ENCODE data around the gene CXCR5. TPM values are rescaled to one million over a fixed set of nuclear protein-coding genes. Genes with fewer than 3 reads are reported as not detected.

The CXCR5 gene
- total RNA-seq, 1 donor from 2014 or later: not detected

DNA sequence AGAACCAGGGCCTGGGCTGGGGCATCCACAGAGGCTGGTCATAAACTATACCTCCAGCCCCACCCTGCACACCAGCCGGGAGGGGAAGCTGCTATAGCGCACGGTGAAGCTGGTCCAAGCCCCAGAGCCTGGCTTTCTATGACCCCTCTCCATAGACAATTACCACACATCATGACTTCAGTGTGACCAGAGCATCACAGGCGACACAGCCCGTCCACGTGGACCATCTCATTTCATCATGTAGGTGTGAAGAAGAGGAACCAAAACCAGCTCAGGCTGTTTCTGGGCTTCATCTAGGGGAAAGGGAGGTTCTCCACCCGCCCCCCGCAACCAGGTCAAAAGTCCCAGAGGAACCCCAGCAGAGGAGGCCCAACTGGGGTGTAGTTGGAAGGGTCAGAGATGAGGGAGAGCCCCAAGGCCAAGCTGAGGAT is 3.0 kb downstream of the CXCR5 start:
- no peak for DNase-seq
- Mint-ChIP-seq H3K4me3 (ENCODE audit: unreplicated experiment) (no peak overlapping the region), H3K27ac (ENCODE audit: unreplicated experiment) (no peak overlapping the region), H3K36me3 (ENCODE audit: unreplicated experiment) (no peaks in the 10 kb centered on the region), H3K9me3 (ENCODE audit: unreplicated experiment) (peaks cover 2% of the 10 kb centered on the region), H3K4me1 (ENCODE audit: low read depth, unreplicated experiment) (peaks cover 5% of the 10 kb centered on the region), H3K27me3 (ENCODE audit: unreplicated experiment) (peaks cover 1% of the 10 kb centered on the region)
- TF ChIP-seq, protein P1, sequence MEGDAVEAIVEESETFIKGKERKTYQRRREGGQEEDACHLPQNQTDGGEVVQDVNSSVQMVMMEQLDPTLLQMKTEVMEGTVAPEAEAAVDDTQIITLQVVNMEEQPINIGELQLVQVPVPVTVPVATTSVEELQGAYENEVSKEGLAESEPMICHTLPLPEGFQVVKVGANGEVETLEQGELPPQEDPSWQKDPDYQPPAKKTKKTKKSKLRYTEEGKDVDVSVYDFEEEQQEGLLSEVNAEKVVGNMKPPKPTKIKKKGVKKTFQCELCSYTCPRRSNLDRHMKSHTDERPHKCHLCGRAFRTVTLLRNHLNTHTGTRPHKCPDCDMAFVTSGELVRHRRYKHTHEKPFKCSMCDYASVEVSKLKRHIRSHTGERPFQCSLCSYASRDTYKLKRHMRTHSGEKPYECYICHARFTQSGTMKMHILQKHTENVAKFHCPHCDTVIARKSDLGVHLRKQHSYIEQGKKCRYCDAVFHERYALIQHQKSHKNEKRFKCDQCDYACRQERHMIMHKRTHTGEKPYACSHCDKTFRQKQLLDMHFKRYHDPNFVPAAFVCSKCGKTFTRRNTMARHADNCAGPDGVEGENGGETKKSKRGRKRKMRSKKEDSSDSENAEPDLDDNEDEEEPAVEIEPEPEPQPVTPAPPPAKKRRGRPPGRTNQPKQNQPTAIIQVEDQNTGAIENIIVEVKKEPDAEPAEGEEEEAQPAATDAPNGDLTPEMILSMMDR (IDR thresholded peaks at IDR 0.05; ENCODE audit: partially characterized antibody, unreplicated experiment): no peak

DNA sequence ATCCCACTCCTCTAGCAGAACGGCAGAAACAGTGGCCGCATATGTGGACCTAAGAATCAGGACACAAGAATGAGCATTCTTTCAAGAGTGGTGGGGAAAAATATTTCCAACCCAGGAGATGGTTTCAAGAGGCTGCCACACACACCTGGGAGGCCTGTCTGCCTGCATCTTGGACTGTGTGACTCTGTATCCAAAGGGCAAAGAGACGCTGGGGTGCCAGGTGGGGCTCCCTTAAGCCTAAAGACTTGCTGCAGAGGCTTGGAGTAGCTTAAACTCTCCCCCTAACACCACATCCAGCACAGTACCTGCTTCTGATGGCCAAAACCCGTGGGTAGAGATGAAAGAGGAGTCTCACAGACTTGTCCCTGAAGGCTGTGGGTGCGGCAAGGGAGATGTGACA is 3.5 kb downstream of the CXCR5 start:
- TF ChIP-seq, protein P1 (IDR thresholded peaks at IDR 0.05; ENCODE audit: partially characterized antibody, unreplicated experiment): no peak
- Mint-ChIP-seq H3K4me1 (ENCODE audit: low read depth, unreplicated experiment) (peaks cover 5% of the 10 kb centered on the region), H3K4me3 (ENCODE audit: unreplicated experiment) (no peak overlapping the region), H3K27ac (ENCODE audit: unreplicated experiment) (no peak overlapping the region), H3K27me3 (ENCODE audit: unreplicated experiment) (peaks cover 1% of the 10 kb centered on the region), H3K36me3 (ENCODE audit: unreplicated experiment) (no peaks in the 10 kb centered on the region), H3K9me3 (ENCODE audit: unreplicated experiment) (peaks cover 2% of the 10 kb centered on the region)
- DNase-seq: no peak

DNA sequence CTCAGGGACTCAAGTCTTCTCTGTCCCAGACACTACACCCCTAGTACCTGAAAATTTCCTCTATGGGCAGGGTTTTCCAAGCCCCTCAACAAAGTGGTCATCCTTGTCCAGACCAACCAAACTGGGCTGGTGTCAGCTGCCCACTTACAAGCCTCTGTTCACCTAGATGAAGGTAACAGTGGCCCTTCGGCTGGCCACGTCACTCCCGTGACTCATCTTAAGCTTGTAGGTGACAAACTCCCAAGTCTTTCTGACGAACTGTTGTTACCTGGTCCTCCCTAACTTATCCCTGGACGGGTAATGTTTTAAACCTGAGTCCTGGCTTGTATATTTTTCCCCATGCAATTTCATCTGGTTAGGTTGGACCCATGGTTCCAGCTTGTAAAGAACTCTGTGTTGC is 4.7 kb downstream of the CXCR5 start:
- Mint-ChIP-seq H3K27ac (ENCODE audit: unreplicated experiment) (no peak overlapping the region), H3K4me3 (ENCODE audit: unreplicated experiment) (no peak overlapping the region), H3K4me1 (ENCODE audit: low read depth, unreplicated experiment) (peaks cover 5% of the 10 kb centered on the region), H3K9me3 (ENCODE audit: unreplicated experiment) (peaks cover 2% of the 10 kb centered on the region), H3K36me3 (ENCODE audit: unreplicated experiment) (no peaks in the 10 kb centered on the region), H3K27me3 (ENCODE audit: unreplicated experiment) (peaks cover 1% of the 10 kb centered on the region)
- TF ChIP-seq, protein P1 (IDR thresholded peaks at IDR 0.05; ENCODE audit: partially characterized antibody, unreplicated experiment): no peak
- DNase-seq: no peak

DNA sequence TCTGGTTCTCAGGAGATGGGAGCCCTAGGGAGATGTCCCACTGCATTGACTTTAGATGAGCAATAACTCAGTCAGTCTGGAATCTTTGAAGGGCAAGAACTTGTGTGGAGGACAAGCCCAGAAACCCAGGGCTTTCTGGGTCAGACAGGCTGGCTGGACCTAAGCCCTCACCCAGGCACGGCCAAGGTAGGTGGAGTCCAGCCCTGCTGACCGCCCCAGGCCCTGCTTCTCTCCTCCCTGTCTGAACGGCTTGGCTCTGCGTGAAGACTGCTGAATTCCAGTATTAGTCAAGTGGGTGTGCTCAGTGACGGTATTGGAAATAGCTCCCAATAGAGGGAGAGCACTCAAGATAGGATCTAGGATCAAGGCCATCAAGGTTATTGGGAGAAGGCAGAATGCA is 6.1 kb downstream of the CXCR5 start:
- Mint-ChIP-seq H3K27ac (ENCODE audit: unreplicated experiment) (no peak overlapping the region), H3K36me3 (ENCODE audit: unreplicated experiment) (no peaks in the 10 kb centered on the region), H3K27me3 (ENCODE audit: unreplicated experiment) (peaks cover 1% of the 10 kb centered on the region), H3K9me3 (ENCODE audit: unreplicated experiment) (peaks cover 2% of the 10 kb centered on the region), H3K4me3 (ENCODE audit: unreplicated experiment) (no peak overlapping the region), H3K4me1 (ENCODE audit: low read depth, unreplicated experiment) (peaks cover 5% of the 10 kb centered on the region)
- TF ChIP-seq, protein P1 (IDR thresholded peaks at IDR 0.05; ENCODE audit: partially characterized antibody, unreplicated experiment): no peak
- no peak for DNase-seq

DNA sequence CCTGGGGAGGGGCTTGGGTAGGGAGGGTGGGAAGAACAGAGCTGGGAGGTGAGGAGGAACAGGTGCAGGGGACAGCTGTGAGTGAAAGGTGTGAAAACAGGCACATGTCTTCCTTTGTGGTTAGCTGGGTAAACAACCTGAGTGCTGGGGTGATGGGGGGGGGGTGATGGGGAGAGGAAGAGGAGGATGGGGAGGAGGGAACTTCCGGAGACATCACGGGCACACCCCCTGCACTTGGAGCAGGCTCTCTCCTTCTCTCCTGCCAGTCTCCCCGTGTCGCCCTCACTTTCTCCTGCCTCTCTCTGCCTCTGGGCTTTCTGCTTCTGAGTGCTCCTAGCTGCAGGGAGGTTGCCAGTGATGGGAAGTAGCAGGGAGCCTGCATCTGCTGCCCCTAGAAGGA is 8.8 kb downstream of the CXCR5 start:
- Mint-ChIP-seq H3K4me1 (ENCODE audit: low read depth, unreplicated experiment) (peaks cover 3% of the 10 kb centered on the region), H3K36me3 (ENCODE audit: unreplicated experiment) (no peaks in the 10 kb centered on the region), H3K4me3 (ENCODE audit: unreplicated experiment) (no peak overlapping the region), H3K9me3 (ENCODE audit: unreplicated experiment) (no peaks in the 10 kb centered on the region), H3K27me3 (ENCODE audit: unreplicated experiment) (peaks cover 1% of the 10 kb centered on the region), H3K27ac (ENCODE audit: unreplicated experiment) (no peak overlapping the region)
- TF ChIP-seq, protein P1 (IDR thresholded peaks at IDR 0.05; ENCODE audit: partially characterized antibody, unreplicated experiment): no peak
- no peak for DNase-seq
